Hepatic stellate cell (primary cell): ENCODE measurements around the gene EEFSEC.
A peak's percentile ranks its signal among the peaks of the same experiment; 100 is the strongest.

Experiments used
- DNase-seq: peaks from one replicate; pipeline ENCODE4 v3.0.0; 2011; ENCODE audit warnings: low spot score

The EEFSEC gene

DNA sequence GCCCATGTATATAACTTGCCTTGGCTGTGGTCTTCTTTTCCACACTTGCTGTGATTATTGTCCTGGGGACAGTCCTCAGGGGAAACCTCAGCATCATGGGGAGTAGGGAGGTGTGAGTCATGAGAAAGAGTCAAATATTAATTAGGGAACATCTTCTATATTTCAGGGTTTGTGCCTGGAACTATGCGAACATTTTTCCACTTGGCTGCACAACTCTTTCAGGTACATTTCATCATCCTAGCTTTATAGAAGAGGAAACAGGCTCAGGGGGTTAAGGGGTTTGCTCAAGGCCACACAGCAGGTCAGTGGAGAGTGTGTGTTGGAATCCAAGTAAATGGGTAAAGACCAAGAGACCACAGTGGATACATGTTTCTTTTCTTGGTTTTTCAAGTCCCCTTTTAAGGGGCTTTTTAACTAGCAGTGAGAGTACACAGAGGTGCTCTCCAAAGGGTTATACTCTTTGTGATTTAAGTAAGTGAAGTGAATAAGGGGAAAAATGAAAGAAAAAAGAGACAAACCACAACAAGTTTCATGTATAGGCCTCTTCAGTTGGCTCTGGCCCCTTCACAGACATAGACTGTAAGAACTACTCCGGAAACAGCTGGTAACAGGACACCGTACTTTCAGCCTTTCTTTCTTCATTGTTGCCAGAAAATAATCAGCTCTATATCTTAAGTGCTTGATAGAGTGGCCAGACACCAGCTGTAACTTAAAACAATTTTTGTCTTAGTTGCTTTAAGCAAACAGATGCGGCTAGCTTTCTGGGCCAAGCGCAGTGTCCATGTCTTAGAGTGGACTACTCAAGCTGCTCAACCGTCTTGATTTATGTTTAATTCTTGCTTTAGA is 64.6 kb downstream of the EEFSEC start:
- no peak for DNase-seq

DNA sequence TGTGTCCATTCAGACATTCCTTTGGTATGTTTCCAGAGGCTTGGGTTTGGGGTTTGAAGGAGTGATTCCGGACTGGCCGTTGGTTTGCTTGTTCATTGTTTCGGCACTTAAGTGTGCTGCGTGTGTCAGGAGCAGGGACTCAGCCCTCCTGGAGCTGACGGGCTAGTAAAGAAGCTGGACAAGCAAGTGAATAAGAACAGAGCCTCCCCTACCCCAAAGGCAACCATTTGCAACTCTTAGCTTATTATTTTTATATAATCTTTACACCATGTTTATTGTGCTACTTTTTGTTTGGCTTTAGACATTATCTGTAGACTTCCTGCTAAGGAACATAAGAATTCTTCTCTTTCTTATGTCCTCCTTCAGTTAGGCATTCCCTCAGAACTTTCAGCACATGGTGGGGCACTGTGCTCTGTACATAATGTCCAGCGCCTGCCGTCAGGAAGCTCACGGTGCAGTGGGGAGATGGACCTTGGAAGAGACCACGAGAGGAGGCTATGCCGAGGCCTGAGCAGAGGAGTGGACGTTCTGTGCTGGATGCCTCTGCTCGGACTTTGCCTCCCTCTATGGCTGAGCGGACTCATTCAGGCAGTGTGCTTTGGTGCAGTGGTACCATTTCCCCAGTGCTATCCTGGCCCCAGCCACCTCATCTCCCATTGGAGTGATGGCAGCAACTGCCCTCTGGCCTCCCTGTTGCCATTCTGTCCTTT is 65.4 kb downstream of the EEFSEC start:
- no peak for DNase-seq

DNA sequence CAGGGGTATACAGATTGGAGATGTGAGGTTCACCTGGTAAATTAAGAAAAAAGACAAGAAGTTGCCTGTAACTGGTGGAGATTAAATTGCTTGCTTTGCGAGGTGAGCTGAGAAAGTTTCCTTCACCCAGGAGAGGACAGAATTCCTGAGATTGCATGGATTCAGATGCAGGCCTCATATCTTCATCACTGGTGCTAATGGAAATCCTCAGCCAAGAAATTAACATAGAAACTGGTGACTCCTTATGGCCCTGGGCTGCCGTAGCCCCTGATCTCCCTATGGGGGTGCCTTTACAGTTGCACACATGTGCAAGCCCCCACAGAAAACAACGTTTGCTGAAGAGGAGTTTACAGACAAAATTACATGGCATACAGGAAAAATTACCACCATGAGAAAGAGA is 68.0 kb downstream of the EEFSEC start:
- DNase-seq = no peak

DNA sequence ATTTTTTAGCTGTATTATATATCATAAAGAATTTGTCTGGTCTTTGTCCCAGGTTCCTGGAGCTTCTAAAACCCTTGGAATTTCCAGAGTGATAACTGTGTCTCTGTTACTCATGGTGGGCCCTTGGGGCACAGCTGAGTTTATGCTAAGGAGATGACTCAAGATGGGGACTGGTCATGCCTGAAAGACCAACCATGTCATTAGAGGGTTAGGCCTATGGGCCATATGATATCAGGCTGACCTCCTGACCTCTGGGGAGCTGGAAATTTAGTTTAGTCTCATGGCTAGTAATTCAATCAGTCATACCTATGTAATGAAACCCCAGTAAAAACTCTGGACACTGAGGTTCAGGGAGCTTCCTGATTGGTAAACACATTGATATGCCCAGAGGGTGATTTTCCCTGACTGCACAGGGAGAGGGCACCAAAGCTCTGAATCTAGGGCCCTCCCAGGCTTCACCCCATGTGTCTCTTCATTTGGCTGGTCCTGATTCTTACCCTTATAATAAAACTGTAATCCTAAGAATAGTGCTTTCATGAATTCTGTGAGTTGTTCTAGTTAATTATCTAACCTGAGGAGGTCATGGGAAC is 69.6 kb downstream of the EEFSEC start:
- DNase-seq = no peak

DNA sequence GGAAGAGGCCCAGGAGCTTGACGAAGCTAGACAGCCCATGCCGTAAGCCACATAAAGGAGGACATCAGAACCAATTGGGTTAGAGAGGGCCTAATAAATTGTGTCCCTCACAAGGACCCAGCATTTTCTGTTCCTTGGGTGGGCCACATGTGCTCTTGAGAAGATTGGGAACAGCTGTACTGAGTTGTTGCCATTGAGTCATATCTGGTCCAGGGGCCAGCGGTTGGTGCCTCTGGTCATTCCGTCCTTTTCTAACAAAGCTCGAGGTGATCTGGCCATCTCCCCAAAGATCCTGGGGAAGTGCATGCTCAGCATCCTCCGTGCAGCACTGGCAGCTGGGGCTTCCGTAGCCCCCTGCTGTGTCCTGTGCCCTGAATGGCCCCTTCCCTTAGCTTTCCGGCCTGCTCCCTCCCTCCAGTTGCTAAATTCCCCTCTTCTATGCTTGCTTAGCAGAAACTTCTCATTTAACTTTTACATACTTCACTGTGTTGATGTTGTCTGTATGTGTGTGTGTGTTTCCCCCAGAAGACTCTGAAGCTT is 73.0 kb downstream of the EEFSEC start:
- DNase-seq = no peak

DNA sequence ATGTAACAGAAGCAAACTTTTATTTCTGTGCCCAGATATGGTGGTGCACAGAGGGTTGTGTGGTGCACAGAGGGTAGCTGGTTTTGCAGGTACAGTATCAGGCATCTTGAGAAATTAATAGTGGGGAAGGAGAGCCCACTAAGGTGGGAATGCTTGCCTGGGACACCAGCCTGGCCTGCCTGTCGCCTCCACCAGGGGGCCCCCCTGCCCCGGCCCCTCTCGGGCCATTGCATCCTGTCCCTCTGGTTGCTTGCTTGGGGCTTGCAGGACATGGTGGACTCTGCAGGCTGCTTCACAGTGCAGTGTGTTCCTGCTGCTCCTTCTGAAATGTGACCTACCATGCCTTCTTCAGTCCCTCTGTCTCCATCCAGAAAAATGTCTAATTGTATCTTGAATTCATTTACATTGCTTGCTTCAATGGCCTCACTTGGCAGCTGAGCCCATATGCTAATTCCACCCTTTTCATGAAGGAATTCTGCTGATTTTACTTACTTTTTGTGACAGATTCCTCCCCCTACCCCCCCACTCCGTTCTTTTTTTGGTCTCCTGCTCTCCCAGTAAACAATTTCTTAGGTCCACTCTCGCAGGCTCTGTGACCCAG is 73.6 kb downstream of the EEFSEC start:
- DNase-seq = peak; percentile 70

DNA sequence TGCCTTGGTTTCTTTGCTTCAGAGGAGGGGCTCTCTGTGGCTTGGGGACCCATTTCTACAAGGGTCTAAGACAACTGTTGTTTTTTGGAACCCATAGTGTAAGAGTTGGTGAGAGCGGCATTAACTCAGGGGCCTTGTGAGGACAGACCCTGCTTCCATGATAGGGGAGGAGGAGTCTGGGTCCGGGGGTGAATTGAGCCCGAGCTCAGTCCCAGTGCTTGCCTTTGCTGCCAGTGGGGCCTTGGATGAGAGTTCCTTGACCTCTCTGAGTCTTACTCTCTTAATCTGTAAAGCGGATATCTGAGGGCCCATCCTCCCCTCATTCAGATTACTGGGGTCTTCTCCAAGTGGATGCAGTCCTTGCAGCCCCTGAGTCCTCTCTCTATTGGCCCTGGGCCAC is 74.2 kb downstream of the EEFSEC start:
- DNase-seq = no peak

DNA sequence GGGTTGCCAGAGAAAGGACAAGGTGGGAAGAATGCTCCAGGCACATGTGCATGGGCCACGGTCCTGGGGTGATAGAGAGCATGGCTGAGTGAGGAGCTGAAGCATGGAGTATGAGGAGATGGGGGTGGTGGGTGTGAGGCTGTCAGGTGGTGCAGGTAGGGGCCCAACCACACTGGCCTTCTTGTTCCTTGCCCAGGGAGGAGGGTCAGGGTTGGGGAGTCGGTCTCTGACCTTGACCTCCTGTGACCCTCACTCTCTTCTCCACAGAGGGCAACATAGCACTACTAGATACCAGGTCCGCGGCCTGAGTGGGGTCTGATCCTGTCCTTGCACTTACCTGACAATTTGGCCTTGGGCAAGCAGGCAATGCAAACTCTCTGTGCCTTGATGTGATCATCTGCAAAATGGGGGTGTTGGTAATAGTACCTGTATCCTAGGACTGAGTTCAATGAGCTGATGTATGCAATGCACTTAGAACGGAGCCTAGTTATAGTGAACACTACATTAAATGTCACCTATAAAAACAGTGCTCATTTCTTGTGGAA is 75.2 kb downstream of the EEFSEC start:
- DNase-seq = no peak

DNA sequence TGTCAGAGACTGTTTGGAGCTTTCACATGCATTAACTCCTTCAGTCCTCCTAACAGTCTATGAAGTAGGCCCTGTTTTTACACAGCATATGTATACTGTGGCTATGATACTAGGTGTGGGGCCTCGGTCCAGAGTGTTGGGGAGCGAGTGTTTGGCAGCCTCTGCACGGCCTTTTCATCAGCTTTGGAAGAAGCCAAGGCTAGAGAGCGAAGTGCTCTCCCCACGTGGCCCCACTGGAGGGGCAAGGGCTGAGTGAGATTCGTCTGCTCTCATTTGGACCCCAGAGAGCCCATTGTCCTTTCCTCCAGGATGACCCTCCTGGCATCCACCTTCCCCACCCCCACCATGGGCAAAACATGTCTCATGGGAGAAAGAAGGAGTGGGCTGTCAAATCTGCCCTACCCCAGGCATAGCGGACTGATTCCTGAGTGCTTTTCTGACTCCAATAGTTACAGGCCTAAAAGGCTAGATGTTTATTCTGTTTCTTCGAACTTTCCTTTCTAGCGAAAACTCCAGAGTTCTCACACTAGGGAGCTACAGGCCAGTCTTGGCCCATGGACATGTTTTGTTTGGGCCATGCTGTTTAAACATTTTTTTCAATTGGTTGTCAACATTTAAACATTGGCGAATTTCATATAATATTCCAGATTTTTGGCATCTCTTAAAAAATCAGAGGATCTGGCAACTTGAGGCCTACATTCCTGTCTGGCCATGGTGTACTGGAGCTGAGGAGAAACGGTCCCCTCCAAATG is 76.0 kb downstream of the EEFSEC start:
- DNase-seq = no peak

DNA sequence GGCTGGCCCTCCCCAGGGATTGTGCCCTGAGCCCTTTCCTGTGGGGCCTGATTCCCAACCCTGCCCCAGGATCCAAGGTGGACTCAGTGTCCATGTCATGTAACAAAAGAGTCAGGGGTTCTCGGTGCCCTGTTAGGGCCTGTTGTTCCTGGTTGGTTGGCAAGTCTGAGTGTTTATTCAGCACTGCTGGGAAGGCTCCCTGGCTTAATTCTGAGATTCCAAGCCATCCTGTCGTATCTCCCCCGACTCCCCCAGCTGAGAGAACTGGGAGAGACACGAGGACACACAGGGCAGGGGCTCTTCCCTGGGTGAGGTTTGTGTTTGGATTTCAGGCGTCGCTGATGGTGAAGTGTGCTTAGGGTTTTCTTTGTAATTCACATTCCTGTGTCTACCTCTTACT is 78.3 kb downstream of the EEFSEC start:
- no peak for DNase-seq

DNA sequence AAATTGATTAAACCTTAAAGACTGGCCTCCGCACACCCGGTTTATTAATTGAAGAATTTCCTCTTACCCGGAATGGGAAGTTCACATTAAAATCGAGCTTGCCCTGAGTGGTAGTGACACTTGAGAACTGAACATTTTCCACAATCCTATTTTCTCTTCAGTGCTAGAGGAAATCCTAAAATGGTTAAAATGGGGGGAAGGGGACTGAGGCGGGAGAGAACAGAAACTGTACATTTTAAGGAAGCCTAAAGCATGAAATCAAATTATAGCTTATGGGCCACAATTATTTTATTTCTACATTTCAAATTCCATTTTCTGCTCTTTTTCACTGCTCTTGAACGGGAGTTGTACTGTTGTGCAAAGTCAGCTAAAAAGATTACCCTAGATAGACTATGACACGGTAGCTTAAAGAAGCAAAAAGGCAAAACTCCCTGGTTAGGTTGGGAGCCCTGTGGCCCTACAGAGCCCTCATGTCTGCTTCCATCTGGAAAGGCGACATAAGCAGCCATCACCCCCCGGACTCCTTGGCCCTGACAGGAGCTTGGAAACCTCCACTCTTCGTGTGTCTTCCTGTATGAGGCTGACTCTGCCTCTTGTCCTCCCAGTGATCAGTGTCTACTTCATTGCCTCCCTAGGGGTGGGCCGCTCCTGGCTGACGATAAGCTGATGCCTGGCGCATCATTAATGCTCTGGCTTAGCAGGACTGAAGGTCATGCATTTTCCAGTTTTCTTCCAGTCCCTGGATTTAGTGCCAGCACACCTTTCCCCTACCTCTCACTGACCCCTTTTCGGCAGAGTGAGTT is 79.3 kb downstream of the EEFSEC start:
- no peak for DNase-seq

DNA sequence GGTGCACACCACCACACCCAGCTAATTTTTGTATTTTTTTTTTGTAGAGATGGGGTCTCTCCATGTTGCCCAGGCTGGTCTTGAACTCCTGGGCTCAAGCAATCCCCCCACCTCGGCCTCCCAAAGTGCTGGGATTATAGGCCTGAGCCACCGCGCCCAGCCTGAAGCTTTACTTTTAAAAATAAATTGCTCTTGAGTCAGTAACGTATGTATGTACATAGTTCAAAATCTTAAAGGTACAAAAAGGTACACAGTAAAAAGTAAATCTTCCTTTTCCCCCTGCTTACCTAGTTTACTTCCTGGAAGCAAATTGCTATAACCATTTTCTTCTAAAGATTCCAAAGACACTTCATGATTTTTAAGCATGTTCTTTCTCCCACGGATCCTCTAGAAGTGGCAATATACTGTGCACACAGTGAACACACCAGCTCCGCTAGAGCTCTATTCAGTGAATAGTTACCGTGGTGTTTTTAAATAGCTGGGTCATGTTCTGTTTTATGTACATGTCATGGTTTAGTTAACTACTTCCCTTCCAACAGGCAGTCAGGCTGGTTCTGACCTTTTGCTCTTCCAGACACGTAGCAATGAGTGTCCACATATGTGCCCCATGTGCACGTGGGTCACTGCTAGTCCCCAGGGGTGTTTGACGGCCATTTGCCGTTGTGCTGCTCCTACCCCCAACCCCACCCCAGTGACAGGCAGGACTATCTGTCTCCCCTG is 82.1 kb downstream of the EEFSEC start:
- DNase-seq = no peak

DNA sequence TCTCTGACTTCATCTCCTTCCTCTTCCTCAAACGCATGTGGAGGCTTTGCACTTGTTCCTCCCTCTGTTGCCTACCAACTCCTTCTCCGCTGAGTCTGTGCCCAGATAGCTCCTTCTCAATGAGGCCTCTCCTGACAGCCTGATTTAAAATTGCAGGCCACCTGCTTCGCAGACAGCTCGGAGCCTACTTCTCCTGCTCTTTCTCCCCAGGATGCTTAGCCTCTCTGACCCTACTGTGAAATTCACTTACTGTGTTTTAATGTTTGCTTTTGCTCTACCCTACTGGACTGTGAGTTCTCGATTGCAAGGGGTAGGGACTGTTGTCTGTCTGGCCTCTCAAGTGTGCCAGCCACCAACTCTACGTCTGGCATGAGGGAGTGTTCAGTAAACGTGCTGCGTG is 83.4 kb downstream of the EEFSEC start:
- DNase-seq = no peak

DNA sequence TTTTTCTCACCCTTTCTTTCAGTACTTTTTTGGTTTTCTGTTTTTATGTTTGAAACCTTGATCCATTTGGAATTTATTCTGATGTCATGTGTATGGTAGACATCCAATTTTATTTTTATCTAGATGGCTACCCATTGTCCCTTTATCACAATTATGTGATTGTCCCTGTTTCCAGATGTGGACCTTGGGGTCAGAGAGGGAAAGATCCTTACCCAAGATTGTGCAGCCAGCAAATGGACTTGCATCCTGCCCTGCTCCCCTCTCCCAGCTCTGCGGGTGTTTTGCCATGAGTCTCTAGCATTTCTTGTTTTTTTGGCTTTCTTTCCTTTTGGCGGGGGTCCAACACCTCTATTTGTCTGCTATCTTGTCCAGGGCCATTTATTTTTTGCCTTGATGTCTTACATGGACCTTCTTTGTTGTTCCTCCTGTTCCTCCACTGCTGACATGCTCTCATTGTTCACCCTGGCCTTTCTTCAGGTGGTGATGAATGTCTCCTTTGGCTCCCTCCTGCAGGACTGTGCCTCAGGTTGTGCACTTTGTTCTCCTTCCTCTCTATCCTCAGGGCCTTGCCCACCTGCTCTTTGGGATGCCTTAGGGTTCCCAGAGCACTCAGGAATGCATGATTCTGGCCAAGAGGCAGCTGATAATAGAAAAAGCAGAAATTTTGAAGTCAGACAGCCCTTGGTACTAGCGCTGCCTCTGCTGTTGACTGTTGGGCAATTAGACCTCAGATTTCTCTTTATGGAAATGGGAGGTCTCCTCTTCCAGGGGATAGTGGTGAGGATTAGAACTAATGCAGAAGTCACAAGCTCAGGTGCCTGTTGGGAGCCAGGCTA is 84.3 kb downstream of the EEFSEC start:
- no peak for DNase-seq

DNA sequence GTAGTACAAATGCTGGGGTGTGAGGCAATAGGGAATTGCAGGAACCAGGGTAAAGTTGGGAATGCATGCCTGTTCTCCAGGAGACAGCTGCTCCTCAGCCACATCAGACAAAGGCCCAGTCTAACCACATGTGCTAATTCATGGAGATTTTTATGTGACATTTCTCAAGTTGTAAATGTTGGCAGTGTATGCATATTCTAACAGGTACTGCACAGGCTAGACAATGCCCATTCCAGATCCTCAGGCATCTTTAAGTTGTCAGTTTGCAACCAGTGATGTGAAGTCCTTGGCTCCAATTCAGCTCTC is 84.9 kb downstream of the EEFSEC start:
- DNase-seq = no peak

DNA sequence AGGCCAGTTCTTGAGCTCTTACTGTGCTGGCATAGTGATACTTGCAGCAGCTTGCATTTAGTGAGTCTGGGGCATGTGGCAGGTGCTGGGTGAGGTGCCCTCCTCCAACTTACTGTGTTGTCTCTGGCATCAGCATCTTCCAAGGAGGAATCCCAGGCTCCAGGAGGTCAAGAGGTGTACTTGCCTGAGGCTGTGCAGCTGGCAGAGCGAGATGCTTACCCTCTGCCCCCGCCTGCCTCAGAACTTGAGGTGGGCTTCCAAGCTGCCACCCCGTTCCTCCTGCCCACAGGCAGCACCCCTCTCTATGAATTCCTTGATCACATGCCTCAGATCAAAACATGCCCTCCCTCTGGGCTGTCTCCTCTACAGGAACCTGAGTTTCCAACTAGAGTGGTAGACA is 86.0 kb downstream of the EEFSEC start:
- DNase-seq = no peak

DNA sequence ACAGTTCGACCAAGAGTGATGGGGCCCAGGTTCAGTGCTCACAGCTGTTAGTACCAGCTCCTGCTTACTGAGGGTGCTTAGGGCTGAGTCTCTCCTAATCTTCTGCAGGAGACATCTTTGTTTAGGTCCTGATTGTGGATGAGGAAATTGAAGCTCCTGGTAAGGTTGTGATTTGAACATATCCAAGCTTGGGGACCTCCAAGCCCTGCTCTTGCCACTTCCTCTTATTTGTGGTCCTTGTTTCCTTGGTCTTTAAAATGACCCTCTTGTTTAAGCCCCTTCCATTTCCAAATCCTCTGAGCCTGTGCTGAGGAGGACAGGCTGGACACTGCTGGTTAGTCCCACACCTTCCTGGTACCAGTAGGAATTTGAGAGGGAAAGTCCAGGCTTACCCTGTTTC is 87.0 kb downstream of the EEFSEC start:
- no peak for DNase-seq

DNA sequence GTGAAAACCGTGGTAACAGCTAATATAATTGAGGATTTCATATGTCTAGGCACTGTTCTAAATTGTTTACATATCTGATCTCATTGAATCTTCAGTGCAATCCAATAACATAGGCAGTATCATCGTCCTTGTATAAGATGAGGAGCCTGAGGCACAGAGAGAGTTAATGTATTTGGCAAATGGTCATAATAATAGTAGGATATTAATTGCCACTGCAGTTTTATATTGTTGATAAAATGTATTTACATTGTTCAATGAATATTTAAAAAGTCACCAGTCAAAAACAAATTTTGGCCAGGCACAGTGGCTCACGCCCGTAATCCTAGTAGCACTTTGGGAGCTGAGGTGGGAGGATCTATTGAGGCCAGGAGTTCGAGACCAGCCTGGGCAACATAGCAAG is 88.5 kb downstream of the EEFSEC start:
- no peak for DNase-seq
